GM23338 (cell line): ENCODE results near the gene KMT2E. TPM values are rescaled to one million over a fixed set of nuclear protein-coding genes. Genes with fewer than 3 reads are reported as not detected.

Experiments
- ATAC-seq: fragments of 200-7000 bp; cut with Tn5 transposase; 3 replicates; pipeline ENCODE4 v1.9.1; 2020
- DNase-seq: peaks from one replicate; pipeline ENCODE4 v3.0.0-alpha.2; 2015; ENCODE audit warnings: low spot score
- H2AFZ ChIP-seq: fragments of 200-600 bp; sonication (generic); 2 replicates; pipeline ENCODE4 v1.8.0; 2016; ENCODE audit warnings: antibody characterized with exemption, mild to moderate bottlenecking, moderate library complexity
- H3F3A ChIP-seq: fragments of 200-600 bp; sonication (generic); replicated peaks from 2 replicates; pipeline ENCODE4 v1.8.0; 2017; ENCODE audit warnings: antibody characterized with exemption, mixed run types, low read depth
- H3K27ac ChIP-seq: fragments of 200-600 bp; sonication (generic); 2 replicates; pipeline ENCODE4 v1.6.1; 2016; ENCODE audit warnings: low read depth
- H3K27me3 ChIP-seq: fragments of 200-600 bp; sonication (generic); 2 replicates; pipeline ENCODE4 v1.8.0; 2016; ENCODE audit warnings: mild to moderate bottlenecking, mixed run types, moderate library complexity; ENCODE audit not compliant: insufficient read depth
- H3K36me3 ChIP-seq: fragments of 200-600 bp; sonication (generic); 2 replicates; pipeline ENCODE4 v1.8.0; 2016; ENCODE audit warnings: mild to moderate bottlenecking; ENCODE audit not compliant: insufficient read depth
- H3K4me1 ChIP-seq: fragments of 200-600 bp; sonication (generic); 2 replicates; pipeline ENCODE4 v1.8.0; 2016; ENCODE audit warnings: mild to moderate bottlenecking, moderate library complexity; ENCODE audit not compliant: insufficient read depth
- H3K4me2 ChIP-seq: fragments of 200-600 bp; sonication (generic); 2 replicates; pipeline ENCODE4 v1.7.1; 2017; ENCODE audit warnings: mixed run types
- H3K4me3 ChIP-seq: fragments of 200-600 bp; sonication (generic); 2 replicates; pipeline ENCODE4 v1.6.1; 2016; ENCODE audit warnings: mixed run types
- H3K79me2 ChIP-seq: fragments of 200-600 bp; sonication (generic); replicated peaks from 2 replicates; pipeline ENCODE4 v1.8.0; 2017; ENCODE audit warnings: mild to moderate bottlenecking; ENCODE audit not compliant: insufficient read depth
- H3K9me2 ChIP-seq: fragments of 200-600 bp; sonication (generic); 2 replicates; pipeline ENCODE4 v1.8.0; 2017; ENCODE audit not compliant: insufficient read depth
- H4K20me1 ChIP-seq: fragments of 200-600 bp; sonication (generic); replicated peaks from 2 replicates; pipeline ENCODE4 v1.8.0; 2017; ENCODE audit warnings: mild to moderate bottlenecking; ENCODE audit not compliant: insufficient read depth
- H3K27ac Mint-ChIP-seq: 2 replicates; pipeline ENCODE4 v1.8.0; 2020; ENCODE audit warnings: inconsistent platforms, mild to moderate bottlenecking, moderate library complexity, mixed read lengths
- H3K27me3 Mint-ChIP-seq: 3 replicates; pipeline ENCODE4 v1.8.0; 2022; ENCODE audit warnings: low read depth, mild to moderate bottlenecking, moderate library complexity, mixed read lengths, inconsistent platforms; ENCODE audit not compliant: insufficient read depth, poor library complexity
- H3K36me3 Mint-ChIP-seq: 3 replicates; pipeline ENCODE4 v1.8.0; 2021; ENCODE audit warnings: low read depth, mild to moderate bottlenecking, inconsistent platforms, moderate library complexity, mixed read lengths
- H3K4me1 Mint-ChIP-seq: 3 replicates; pipeline ENCODE4 v1.8.0; 2020; ENCODE audit warnings: mild to moderate bottlenecking, inconsistent platforms, mixed read lengths
- H3K4me3 Mint-ChIP-seq: 3 replicates; pipeline ENCODE4 v1.8.0; 2021; ENCODE audit warnings: moderate library complexity, mild to moderate bottlenecking, inconsistent platforms, mixed read lengths
- H3K9me3 Mint-ChIP-seq: 3 replicates; pipeline ENCODE4 v1.8.0; 2020; ENCODE audit warnings: moderate library complexity, mild to moderate bottlenecking, inconsistent platforms, mixed read lengths
- CREB1 ChIP-seq: fragments of 250-450 bp; sonication (Bioruptor Pico); IDR thresholded peaks from 2 replicates; pipeline ENCODE4 v1.5.0; 2020; ENCODE audit warnings: low read depth, mild to moderate bottlenecking, moderate library complexity
- EZH2 ChIP-seq: fragments of 200-600 bp; sonication (generic); IDR thresholded peaks from one replicate; pipeline ENCODE4 v1.8.0; 2017; ENCODE audit warnings: antibody characterized with exemption, mild to moderate bottlenecking, low read depth; ENCODE audit not compliant: unreplicated experiment
- JUNB ChIP-seq: IDR thresholded peaks from one replicate; pipeline ENCODE4 v1.6.1; 2016; ENCODE audit warnings: antibody characterized with exemption; ENCODE audit not compliant: unreplicated experiment
- NANOG ChIP-seq: IDR thresholded peaks from 2 replicates; pipeline ENCODE4 v1.6.1; 2016; ENCODE audit warnings: antibody characterized with exemption, borderline replicate concordance
- POLR2AphosphoS5 ChIP-seq: IDR thresholded peaks from 2 replicates; pipeline ENCODE4 v1.6.1; 2016; ENCODE audit warnings: antibody characterized with exemption, low read depth
- REST ChIP-seq: IDR thresholded peaks from one replicate; pipeline ENCODE4 v1.6.1; 2018; ENCODE audit warnings: antibody characterized with exemption; ENCODE audit not compliant: unreplicated experiment
- STAT1 ChIP-seq: IDR thresholded peaks from one replicate; pipeline ENCODE4 v1.6.1; 2016; ENCODE audit warnings: antibody characterized with exemption; ENCODE audit not compliant: unreplicated experiment
- ZNF114 ChIP-seq: fragments of 250-450 bp; sonication (Bioruptor Pico); IDR thresholded peaks from 2 replicates; pipeline ENCODE4 v1.5.0; 2020; ENCODE audit warnings: mild to moderate bottlenecking, moderate library complexity
- ZNF462 ChIP-seq: fragments of 250-450 bp; sonication (Bioruptor Pico); IDR thresholded peaks from 2 replicates; pipeline ENCODE4 v1.5.0; 2020; ENCODE audit warnings: mild to moderate bottlenecking, moderate library complexity
- polyA plus RNA-seq: library from polyadenylated mRNA; unstranded; fragments of >200 nt; fragmentation: Nextera tagmentation; extraction: Ambion mirVana; gene quantifications from 2 replicates; pipeline ENCODE4 v1.2.1, GENCODE V29; 2016
- total RNA-seq: library from RNA; depleted of rRNA; stranded (reverse); fragments of >200 nt; shearing (Covaris generic); gene quantifications from 2 replicates; pipeline ENCODE4 v1.2.3, GENCODE V29; 2014

The KMT2E gene
- total and polyA plus RNA-seq, 2 experiments from 2014 or later = 50.2 to 70.9 TPM

- H3K4me1 Mint-ChIP-seq = no peaks in the 10 kb centered on the region
- ATAC-seq = no peak
- H4K20me1 ChIP-seq = no peaks in the 10 kb centered on the region; the same call in 1 of the 2 replicates
- no peaks in the 10 kb centered on the region; the same call in 2 of the 3 replicates for H3K36me3 Mint-ChIP-seq
- H3K27me3 ChIP-seq = no peaks in the 10 kb centered on the region
- H3F3A ChIP-seq = no peaks in the 10 kb centered on the region
- H3K9me3 Mint-ChIP-seq = no peaks in the 10 kb centered on the region
- no peaks in the 10 kb centered on the region for H3K27me3 Mint-ChIP-seq
- no peaks in the 10 kb centered on the region for H3K36me3 ChIP-seq
- no peaks in the 10 kb centered on the region; the same call in 1 of the 2 replicates for H3K79me2 ChIP-seq
- no peaks in the 10 kb centered on the region for H3K4me1 ChIP-seq
- no peak overlapping the region for H3K4me2 ChIP-seq
- DNase-seq = no peak
- no peak for TF ChIP-seq NANOG
- no peak for TF ChIP-seq JUNB
- no peak for TF ChIP-seq ZNF114 (CRISPR knock-in tag)
- no peak for TF ChIP-seq ZNF462
- no peak for TF ChIP-seq CREB1 (CRISPR knock-in tag)
- TF ChIP-seq REST = no peak
- no peak for TF ChIP-seq STAT1
- TF ChIP-seq EZH2 = no peak
- no peak for TF ChIP-seq POLR2AphosphoS5
- H2AFZ ChIP-seq = no peak overlapping the region
- H3K9me2 ChIP-seq = no peaks in the 10 kb centered on the region
- no peak overlapping the region for H3K4me3 Mint-ChIP-seq
- peak overlapping the region; percentile 4 for H3K27ac ChIP-seq
- H3K4me3 ChIP-seq = no peak overlapping the region
- no peak overlapping the region for H3K27ac Mint-ChIP-seq
These were observed 135.8 kb downstream of the KMT2E start for GRCh38 chr7:105149827-105150226.
